Measurements from ENCODE around the gene PRKG1.

The PRKG1 gene

GRCh38 chr10:51955696-51956095 lies 881.4 kb downstream of the PRKG1 start:
- Histone ChIP-seq H3K36me3 (ENCODE audit: control insufficient read depth, low read length) (no peaks in the 10 kb centered on the region), H3K4me3 (ENCODE audit: low read length) (no peak overlapping the region), H3K9me2 (replicated peaks; ENCODE audit: control insufficient read depth, low read length) (no peaks in the 10 kb centered on the region), H3F3A (ENCODE audit: control insufficient read depth, insufficient read depth) (no peaks in the 10 kb centered on the region), H3K4me2 (ENCODE audit: low read length) (no peak overlapping the region), H3K79me2 (ENCODE audit: control insufficient read depth, low read length) (no peaks in the 10 kb centered on the region), H3K27ac (ENCODE audit: low read depth, low read length) (no peak overlapping the region), H3K9me3 (ENCODE audit: control insufficient read depth, insufficient read depth, low read length) (no peaks in the 10 kb centered on the region), H4K20me1 (ENCODE audit: control insufficient read depth, insufficient read depth, low read depth, low read length) (no peaks in the 10 kb centered on the region), H3K27me3 (ENCODE audit: control insufficient read depth, low read length) (no peaks in the 10 kb centered on the region), H3K4me1 (ENCODE audit: control insufficient read depth, low read length) (no peaks in the 10 kb centered on the region)
- no peak for TF ChIP-seq CTCF (IDR thresholded peaks at IDR 0.05; ENCODE audit: low read depth, low read length, poor library complexity, severe bottlenecking)

DNA sequence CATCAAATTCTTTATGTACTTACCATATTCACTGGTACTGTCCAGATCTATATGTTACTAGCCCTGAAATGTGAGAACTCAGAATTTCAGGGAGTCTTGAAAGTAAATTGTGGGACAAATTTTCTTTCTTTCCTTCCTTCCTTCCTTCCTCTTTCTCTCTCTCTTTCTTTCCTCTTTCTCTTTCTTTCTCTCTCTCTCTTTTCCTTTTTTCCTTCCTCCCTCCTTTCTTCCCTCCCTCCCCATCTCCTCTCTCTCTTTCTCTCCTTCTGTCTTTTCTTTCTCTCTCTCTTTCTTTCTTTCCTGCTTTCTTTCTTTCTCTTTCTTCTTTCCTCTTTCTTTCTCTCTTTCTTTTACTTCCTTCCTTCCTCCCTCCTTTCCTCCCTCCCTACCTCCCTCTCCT lies 882.5 kb downstream of the PRKG1 start:
- Histone ChIP-seq H3K79me2 (ENCODE audit: control insufficient read depth, low read length) (no peaks in the 10 kb centered on the region), H3K36me3 (ENCODE audit: control insufficient read depth, low read length) (no peaks in the 10 kb centered on the region), H4K20me1 (ENCODE audit: control insufficient read depth, insufficient read depth, low read depth, low read length) (no peaks in the 10 kb centered on the region), H3K27me3 (ENCODE audit: control insufficient read depth, low read length) (0 out of 2 replicates have a peak, but pooled peaks cover 2% of the 10 kb centered on the region), H3K9me3 (ENCODE audit: control insufficient read depth, insufficient read depth, low read length) (no peaks in the 10 kb centered on the region), H3K4me3 (ENCODE audit: low read length) (no peak overlapping the region), H3F3A (ENCODE audit: control insufficient read depth, insufficient read depth) (no peaks in the 10 kb centered on the region), H3K4me1 (ENCODE audit: control insufficient read depth, low read length) (no peaks in the 10 kb centered on the region), H3K9me2 (replicated peaks; ENCODE audit: control insufficient read depth, low read length) (no peaks in the 10 kb centered on the region), H3K27ac (ENCODE audit: low read depth, low read length) (no peak overlapping the region), H3K4me2 (ENCODE audit: low read length) (no peak overlapping the region)
- no peak for TF ChIP-seq CTCF (IDR thresholded peaks at IDR 0.05; ENCODE audit: low read depth, low read length, poor library complexity, severe bottlenecking)
- TF ChIP-seq EZH2phosphoT487 (IDR thresholded peaks at IDR 0.05; ENCODE audit: borderline replicate concordance, low read length): no peak

DNA sequence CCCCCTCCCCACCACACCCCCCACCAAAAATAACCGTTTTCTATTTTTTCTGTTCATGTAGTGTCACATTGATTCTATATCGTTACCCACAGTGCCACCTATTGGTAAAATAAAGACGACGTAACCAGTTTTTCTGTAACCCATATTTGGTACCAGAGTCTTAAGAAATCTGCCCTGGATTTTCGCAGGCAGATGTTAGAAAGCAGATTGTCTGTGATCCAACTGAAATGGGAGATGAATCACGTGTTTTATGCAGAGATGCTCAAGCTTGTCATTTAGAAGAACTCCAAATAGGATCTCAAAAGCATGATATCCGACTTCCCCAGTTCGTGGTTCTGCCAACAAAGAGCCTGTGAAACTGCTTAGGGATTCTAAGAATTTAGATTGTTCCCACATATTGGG lies 886.2 kb downstream of the PRKG1 start:
- no peaks in the 10 kb centered on the region for H3F3A ChIP-seq (ENCODE audit: control insufficient read depth, insufficient read depth)
- no peaks in the 10 kb centered on the region for H4K20me1 ChIP-seq (ENCODE audit: control insufficient read depth, insufficient read depth, low read depth, low read length)
- H3K27me3 ChIP-seq (ENCODE audit: control insufficient read depth, low read length): 0 out of 2 replicates have a peak, but pooled peaks cover 2% of the 10 kb centered on the region
- no peaks in the 10 kb centered on the region for H3K9me3 ChIP-seq (ENCODE audit: control insufficient read depth, insufficient read depth, low read length)
- H3K79me2 ChIP-seq (ENCODE audit: control insufficient read depth, low read length): no peaks in the 10 kb centered on the region
- H3K4me3 ChIP-seq (ENCODE audit: low read length): no peak overlapping the region
- no peak overlapping the region for H3K4me2 ChIP-seq (ENCODE audit: low read length)
- no peaks in the 10 kb centered on the region for H3K36me3 ChIP-seq (ENCODE audit: control insufficient read depth, low read length)
- TF ChIP-seq CTCF (IDR thresholded peaks at IDR 0.05; ENCODE audit: low read depth, low read length, poor library complexity, severe bottlenecking): peak; percentile 69
- no peak for TF ChIP-seq EZH2phosphoT487 (IDR thresholded peaks at IDR 0.05; ENCODE audit: borderline replicate concordance, low read length)
- no peak overlapping the region for H3K27ac ChIP-seq (ENCODE audit: low read depth, low read length)
- H3K9me2 ChIP-seq (replicated peaks; ENCODE audit: control insufficient read depth, low read length): no peaks in the 10 kb centered on the region
- no peaks in the 10 kb centered on the region for H3K4me1 ChIP-seq (ENCODE audit: control insufficient read depth, low read length)

DNA sequence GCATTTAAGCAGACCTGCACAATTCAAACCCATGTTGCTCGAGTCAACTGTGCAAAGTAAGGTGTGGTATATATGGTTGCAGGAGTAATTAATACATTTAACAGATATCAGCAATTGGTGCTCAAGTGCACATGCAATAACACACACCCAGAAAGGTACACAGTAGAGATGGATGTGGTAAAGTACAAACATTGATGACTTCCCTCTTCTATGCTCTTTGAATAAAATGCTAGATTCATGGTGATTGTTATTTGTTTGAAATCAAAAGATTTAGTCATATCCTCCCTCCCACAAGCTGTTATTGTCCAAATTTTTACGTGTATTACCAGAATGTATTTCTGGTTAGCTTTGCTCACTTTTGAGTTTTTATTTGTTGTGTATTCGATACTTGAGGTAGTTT lies 887.1 kb downstream of the PRKG1 start:
- 0 out of 2 replicates have a peak, but pooled peaks cover 2% of the 10 kb centered on the region for H3K27me3 ChIP-seq (ENCODE audit: control insufficient read depth, low read length)
- no peaks in the 10 kb centered on the region for H3F3A ChIP-seq (ENCODE audit: control insufficient read depth, insufficient read depth)
- no peaks in the 10 kb centered on the region for H3K9me3 ChIP-seq (ENCODE audit: control insufficient read depth, insufficient read depth, low read length)
- no peak overlapping the region for H3K27ac ChIP-seq (ENCODE audit: low read depth, low read length)
- no peak overlapping the region for H3K4me2 ChIP-seq (ENCODE audit: low read length)
- no peaks in the 10 kb centered on the region for H3K79me2 ChIP-seq (ENCODE audit: control insufficient read depth, low read length)
- H3K36me3 ChIP-seq (ENCODE audit: control insufficient read depth, low read length): no peaks in the 10 kb centered on the region
- H4K20me1 ChIP-seq (ENCODE audit: control insufficient read depth, insufficient read depth, low read depth, low read length): no peaks in the 10 kb centered on the region
- no peaks in the 10 kb centered on the region for H3K4me1 ChIP-seq (ENCODE audit: control insufficient read depth, low read length)
- H3K9me2 ChIP-seq (replicated peaks; ENCODE audit: control insufficient read depth, low read length): no peaks in the 10 kb centered on the region
- TF ChIP-seq CTCF (IDR thresholded peaks at IDR 0.05; ENCODE audit: low read depth, low read length, poor library complexity, severe bottlenecking) (no peak), EZH2phosphoT487 (IDR thresholded peaks at IDR 0.05; ENCODE audit: borderline replicate concordance, low read length) (no peak)
- no peak overlapping the region for H3K4me3 ChIP-seq (ENCODE audit: low read length)
